HepG2 (cell line): ENCODE data around the gene SMIM36. TPM values are rescaled to one million over a fixed set of nuclear protein-coding genes. Genes with fewer than 3 reads are reported as not detected.

ENCODE experiments used
- AFF4 ChIP-seq: sonication (generic); formaldehyde crosslinking; IDR thresholded peaks from 2 replicates; pipeline ENCODE4 v1.4.0; 2020; ENCODE audit warnings: missing genetic modification reagents
- AGO1 ChIP-seq: fragments of 200-400 bp; formaldehyde crosslinking; IDR thresholded peaks from 2 replicates; pipeline ENCODE4 v1.6.1; 2017; ENCODE audit warnings: mild to moderate bottlenecking, low read depth, low read length, moderate library complexity; ENCODE audit not compliant: poor library complexity, severe bottlenecking
- ASH2L ChIP-seq: fragments of 300-600, 200-600 bp; sonication (generic); IDR thresholded peaks from 2 replicates; pipeline ENCODE4 v1.7.0; 2017; ENCODE audit warnings: low read depth, mild to moderate bottlenecking, moderate library complexity, mixed read lengths, low read length; ENCODE audit not compliant: insufficient read length
- E2F1 ChIP-seq: sonication (generic); formaldehyde crosslinking; IDR thresholded peaks from 2 replicates; pipeline ENCODE4 v1.5.0; 2020; ENCODE audit warnings: missing genetic modification reagents
- EHMT2 ChIP-seq: fragments of 200-600 bp; sonication (generic); IDR thresholded peaks from 2 replicates; pipeline ENCODE4 v1.7.0; 2017; ENCODE audit warnings: antibody characterized with exemption, low read depth, low read length, borderline replicate concordance
- ETV5 ChIP-seq: IDR thresholded peaks from 2 replicates; pipeline ENCODE4 v1.6.1; 2018; ENCODE audit warnings: missing biosample characterization, missing genetic modification reagents, inconsistent platforms, borderline replicate concordance
- FOXP4 ChIP-seq: sonication (generic); formaldehyde crosslinking; IDR thresholded peaks from 2 replicates; pipeline ENCODE4 v1.4.0; 2020; ENCODE audit warnings: missing genetic modification reagents
- GTF3A ChIP-seq: sonication (generic); formaldehyde crosslinking; conservative IDR thresholded peaks from 2 replicates; pipeline ENCODE4 v1.4.0; 2020; ENCODE audit warnings: mild to moderate bottlenecking, missing genetic modification reagents
- HMGA1 ChIP-seq: sonication (generic); formaldehyde crosslinking; conservative IDR thresholded peaks from 2 replicates; pipeline ENCODE4 v1.4.0; 2020; ENCODE audit warnings: missing genetic modification reagents
- HOXA3 ChIP-seq: sonication (generic); formaldehyde crosslinking; IDR thresholded peaks from 2 replicates; pipeline ENCODE4 v1.5.0; 2020; ENCODE audit warnings: missing genetic modification reagents
- ISX ChIP-seq: sonication (generic); formaldehyde crosslinking; conservative IDR thresholded peaks from 2 replicates; pipeline ENCODE4 v1.5.0; 2020; ENCODE audit warnings: missing genetic modification reagents
- MED1 ChIP-seq: sonication (generic); formaldehyde crosslinking; IDR thresholded peaks from 2 replicates; pipeline ENCODE4 v1.4.0; 2020; ENCODE audit warnings: missing genetic modification reagents
- POLR2A ChIP-seq, 2 experiments: IDR thresholded peaks; 2 replicates each; pipeline ENCODE4 v1.6.1; 2011; ENCODE audit warnings: low read depth in 2 of 2, low read length in 2 of 2, mild to moderate bottlenecking in 1 of 2, moderate library complexity in 1 of 2; ENCODE audit not compliant: insufficient read depth in 1 of 2
- RBFOX2 ChIP-seq: fragments of 200-400 bp; formaldehyde crosslinking; IDR thresholded peaks from 2 replicates; pipeline ENCODE4 v1.6.1; 2017; ENCODE audit warnings: low read depth, mild to moderate bottlenecking, low read length
- SOX5 ChIP-seq: IDR thresholded peaks from 2 replicates; pipeline ENCODE4 v1.6.1; 2016; ENCODE audit warnings: borderline replicate concordance
- TARDBP ChIP-seq: sonication (generic); formaldehyde crosslinking; IDR thresholded peaks from 2 replicates; pipeline ENCODE4 v1.8.0; 2022; ENCODE audit warnings: mild to moderate bottlenecking, missing genetic modification reagents
- ZBTB1 ChIP-seq: sonication (generic); formaldehyde crosslinking; IDR thresholded peaks from 2 replicates; pipeline ENCODE4 v1.4.0; 2020; ENCODE audit warnings: missing genetic modification reagents, borderline replicate concordance
- ZBTB7B ChIP-seq: sonication (generic); formaldehyde crosslinking; IDR thresholded peaks from 2 replicates; pipeline ENCODE4 v1.4.0; 2020; ENCODE audit warnings: missing genetic modification reagents
- ZNF251 ChIP-seq: sonication (generic); formaldehyde crosslinking; IDR thresholded peaks from 2 replicates; pipeline ENCODE4 v1.9.0; 2021; ENCODE audit warnings: mild to moderate bottlenecking, missing genetic modification reagents
- ZNF264 ChIP-seq: sonication (generic); formaldehyde crosslinking; IDR thresholded peaks from 2 replicates; pipeline ENCODE4 v1.4.0; 2020; ENCODE audit warnings: missing genetic modification reagents
- ZNF589 ChIP-seq: sonication (generic); formaldehyde crosslinking; conservative IDR thresholded peaks from 2 replicates; pipeline ENCODE4 v1.8.0; 2022; ENCODE audit warnings: mild to moderate bottlenecking, moderate library complexity, missing genetic modification reagents
- ZNF720 ChIP-seq: sonication (generic); formaldehyde crosslinking; IDR thresholded peaks from 2 replicates; pipeline ENCODE4 v1.4.0; 2020; ENCODE audit warnings: missing genetic modification reagents
- ZNF850 ChIP-seq: sonication (generic); formaldehyde crosslinking; conservative IDR thresholded peaks from 2 replicates; pipeline ENCODE4 v1.9.0; 2021; ENCODE audit warnings: mild to moderate bottlenecking, missing genetic modification reagents
- polyA plus RNA-seq, 8 experiments: library from polyadenylated mRNA; depleted of rRNA in 3 of 8; stranded (reverse) in 7 of 8; unstranded in 1 of 8; fragments of >200 nt; fragmentation: Illumina TruSeq in 4 of 8; extraction: Trizol in 4 of 8; gene quantifications; 2 replicates each; pipeline versions ENCODE4 v1.2.1 to v1.2.3, GENCODE V29; 2011 to 2016; ENCODE audit warnings: low read depth in 4 of 8, missing spikeins in 1 of 8, mixed read lengths in 1 of 8; ENCODE audit not compliant: insufficient read depth in 1 of 8
- total RNA-seq, 5 experiments: library from RNA; depleted of rRNA; stranded (reverse); fragments of >200 nt; fragmentation: Illumina TruSeq; extraction: Trizol; gene quantifications; 2 replicates each; pipeline ENCODE4 v1.2.3, GENCODE V29; 2016; ENCODE audit warnings: low read depth in 1 of 5

The SMIM36 gene
- total and polyA plus RNA-seq, 2 of the 13 experiments (the other 11 are each of a cell fraction or from before 2014, with no cell fraction given), result not detected

GRCh38 chr17:55420067-55420775, 91.0 kb downstream of the SMIM36 start (continued):
- TF ChIP-seq HOXA3 (CRISPR knock-in tag), result peak; percentile 2; the same call in 1 of the 2 replicates
- 0 out of 2 replicates have a peak, but pooled peaks have one; percentile 3 for TF ChIP-seq ZBTB7B
- no peak for TF ChIP-seq TARDBP (CRISPR knock-in tag)
- no peak for TF ChIP-seq ZNF850 (CRISPR knock-in tag)
- TF ChIP-seq RBFOX2, result peak; percentile 60
- no peak for TF ChIP-seq AGO1
- peak; percentile 82; the same call in 1 of the 2 replicates for TF ChIP-seq AFF4
- 0 out of 2 replicates have a peak, but pooled peaks have one; percentile 17 for TF ChIP-seq HMGA1 (CRISPR knock-in tag)
- no peak for TF ChIP-seq EHMT2
- TF ChIP-seq ZBTB1 (CRISPR knock-in tag), result no peak
- TF ChIP-seq ZNF720, result no peak
- peak; percentile 17; the same call in 1 of the 2 replicates for TF ChIP-seq FOXP4 (CRISPR knock-in tag)
- TF ChIP-seq GTF3A (CRISPR knock-in tag), result 0 out of 2 replicates have a peak, but pooled peaks have one; percentile 59
- TF ChIP-seq ASH2L, result peak; percentile 18
- no peak for TF ChIP-seq ZNF251 (CRISPR knock-in tag)
- 0 out of 2 replicates have a peak, but pooled peaks have one; percentile 13 for TF ChIP-seq ETV5
- 0 out of 2 replicates have a peak, but pooled peaks have one; percentile 16 for TF ChIP-seq SOX5
- TF ChIP-seq MED1 (CRISPR knock-in tag), result peak; percentile 44; the same call in 1 of the 2 replicates
- TF ChIP-seq E2F1 (CRISPR knock-in tag), result peak; percentile 46; the same call in 1 of the 2 replicates
- TF ChIP-seq ZNF264, result peak; percentile 44; the same call in 1 of the 2 replicates
- no peak for TF ChIP-seq ZNF589 (CRISPR knock-in tag)
- TF ChIP-seq ISX (CRISPR knock-in tag), result no peak
- TF ChIP-seq POLR2A (IDR thresholded peaks at IDR 0.05; ENCODE audit: insufficient read depth in 1 of 2, low read depth in 2 of 2, low read length in 2 of 2), result peak in 1 of 2 experiments; percentile 26; a peak in 1 of 4 replicates
